ENCODE results near the gene KDM5B. TPM values are rescaled to one million over a fixed set of nuclear protein-coding genes. Genes with fewer than 3 reads are reported as not detected.

The KDM5B gene
- total RNA-seq, 4 donors from 2014 or later: 50.5 to 104 (median 71.7) TPM

DNA sequence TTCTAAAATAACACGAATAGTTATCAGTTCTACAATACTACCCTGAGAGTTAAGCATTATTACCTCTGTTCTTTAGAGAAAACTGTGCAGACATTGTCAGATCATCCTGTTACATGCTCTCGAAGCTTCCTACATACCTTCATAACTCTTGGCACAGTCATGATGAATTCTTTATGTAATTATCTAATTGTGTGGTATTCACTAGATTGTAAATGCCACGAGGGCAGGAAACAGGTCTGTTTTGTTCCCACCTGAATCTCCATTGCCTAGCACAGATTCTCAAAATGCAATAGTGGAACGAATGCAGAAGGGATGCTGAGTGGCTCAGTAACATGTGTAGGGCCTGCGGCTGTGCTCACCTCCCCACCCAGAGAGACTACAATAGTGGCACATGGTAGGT, 101.4 kb downstream of the KDM5B start:
- WGBS, 2 donors (ENCODE audit: low coverage in 1 of 2): 59 to 70% methylated on average over 4 to 5 of the region's 5 CpGs
- Histone ChIP-seq H3K36me3 (no peaks in the 10 kb centered on the region), H3K4me1 (peaks cover 11 to 16% (median 13%) of the 10 kb centered on the region in 4 donors), H3K27me3 (peaks cover 85% of the 10 kb centered on the region), H3K9me3 (no peaks in the 10 kb centered on the region), H3K4me3 (no peak overlapping the region), H3K27ac (no peak overlapping the region)
- no peak for DNase-seq
- intact Hi-C loops (cut with DNase I; ENCODE audit: low total_unique reads) (no loop called here), in situ Hi-C loops (cut with MboI; ENCODE audit: low pct_ligation_motif_present in 1 of 4, low pct_unique_long_range_greater_than_20kb in 1 of 4, low sequenced_read_pairs in 3 of 4) (loop anchor here (25.0 kb wide), 2 partner anchors 220 to 520 kb away; partner anchors contain the start of gene LGR6 (in 3 of the 4))
- TF ChIP-seq POLR2AphosphoS5 (IDR thresholded peaks at IDR 0.05): no peak
- TF ChIP-seq, protein P1, sequence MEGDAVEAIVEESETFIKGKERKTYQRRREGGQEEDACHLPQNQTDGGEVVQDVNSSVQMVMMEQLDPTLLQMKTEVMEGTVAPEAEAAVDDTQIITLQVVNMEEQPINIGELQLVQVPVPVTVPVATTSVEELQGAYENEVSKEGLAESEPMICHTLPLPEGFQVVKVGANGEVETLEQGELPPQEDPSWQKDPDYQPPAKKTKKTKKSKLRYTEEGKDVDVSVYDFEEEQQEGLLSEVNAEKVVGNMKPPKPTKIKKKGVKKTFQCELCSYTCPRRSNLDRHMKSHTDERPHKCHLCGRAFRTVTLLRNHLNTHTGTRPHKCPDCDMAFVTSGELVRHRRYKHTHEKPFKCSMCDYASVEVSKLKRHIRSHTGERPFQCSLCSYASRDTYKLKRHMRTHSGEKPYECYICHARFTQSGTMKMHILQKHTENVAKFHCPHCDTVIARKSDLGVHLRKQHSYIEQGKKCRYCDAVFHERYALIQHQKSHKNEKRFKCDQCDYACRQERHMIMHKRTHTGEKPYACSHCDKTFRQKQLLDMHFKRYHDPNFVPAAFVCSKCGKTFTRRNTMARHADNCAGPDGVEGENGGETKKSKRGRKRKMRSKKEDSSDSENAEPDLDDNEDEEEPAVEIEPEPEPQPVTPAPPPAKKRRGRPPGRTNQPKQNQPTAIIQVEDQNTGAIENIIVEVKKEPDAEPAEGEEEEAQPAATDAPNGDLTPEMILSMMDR (IDR thresholded peaks at IDR 0.05): no peak
- no peak for TF ChIP-seq POLR2A (IDR thresholded peaks at IDR 0.05)
- TF ChIP-seq EP300 (IDR thresholded peaks at IDR 0.05; ENCODE audit: low read depth): no peak

DNA sequence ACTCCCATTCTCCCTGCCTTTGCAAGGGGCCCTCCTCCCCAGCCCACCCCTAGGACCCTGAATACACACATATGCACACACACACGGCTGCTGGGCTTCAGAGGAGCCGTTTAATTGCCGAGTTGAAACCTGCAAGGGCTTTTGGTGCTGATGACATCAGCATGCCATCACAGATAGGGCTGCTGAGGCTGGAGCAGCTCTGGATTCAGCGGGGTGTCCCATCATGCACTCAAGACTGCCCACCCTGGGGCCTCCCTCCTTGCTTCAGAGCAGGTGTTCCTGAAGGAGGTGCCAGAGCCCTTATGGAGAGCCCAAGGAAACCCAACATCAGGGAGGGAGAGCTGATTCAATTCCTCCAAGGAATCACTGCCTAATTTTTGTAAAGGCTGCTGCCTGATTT, 103.6 kb downstream of the KDM5B start:
- DNase-seq: no peak
- Histone ChIP-seq H3K4me1 (peaks cover 2 to 5% (median 3%) of the 10 kb centered on the region in 4 donors), H3K27me3 (peaks cover 65% of the 10 kb centered on the region), H3K36me3 (no peaks in the 10 kb centered on the region), H3K9me3 (no peaks in the 10 kb centered on the region), H3K27ac (no peak overlapping the region), H3K4me3 (no peak overlapping the region)
- in situ Hi-C loops (cut with MboI; ENCODE audit: low pct_ligation_motif_present in 1 of 4, low pct_unique_long_range_greater_than_20kb in 1 of 4, low sequenced_read_pairs in 3 of 4) (loop anchor here (25.0 kb wide), 2 partner anchors 217 to 517 kb away; partner anchors contain the start of gene LGR6 (in 3 of the 4)), intact Hi-C loops (cut with DNase I; ENCODE audit: low total_unique reads) (no loop called here)
- TF ChIP-seq POLR2A (IDR thresholded peaks at IDR 0.05): no peak
- TF ChIP-seq POLR2AphosphoS5 (IDR thresholded peaks at IDR 0.05): no peak
- no peak for TF ChIP-seq EP300 (IDR thresholded peaks at IDR 0.05; ENCODE audit: low read depth)
- TF ChIP-seq, protein P1 (IDR thresholded peaks at IDR 0.05): no peak
- WGBS, 2 donors (ENCODE audit: low coverage in 1 of 2): 64% methylated on average over 3 of the region's 4 CpGs; no CpG with 5 or more reads in 1 of the 2 donors

DNA sequence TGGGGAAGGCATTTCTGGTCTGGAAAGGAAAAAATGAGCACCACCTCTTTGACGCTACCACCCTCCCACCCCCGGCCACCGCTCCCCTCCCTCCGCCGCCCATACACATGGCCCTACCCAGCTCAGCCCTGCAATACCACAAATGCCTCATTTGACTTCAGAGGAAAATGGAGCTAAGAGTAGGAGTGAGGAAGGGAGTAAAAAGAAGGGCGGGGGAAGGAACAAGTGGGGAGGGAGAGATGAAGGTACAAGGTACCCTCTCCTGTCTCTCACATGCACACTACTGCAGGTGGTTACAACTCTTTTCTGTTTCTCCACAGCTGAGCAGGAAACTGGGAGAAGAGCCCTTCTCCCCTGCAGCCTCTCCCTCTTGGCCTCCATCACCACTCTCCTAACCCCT, 105.0 kb downstream of the KDM5B start:
- H3K27me3 ChIP-seq: peaks cover 51% of the 10 kb centered on the region
- intact Hi-C loops (cut with DNase I; ENCODE audit: low total_unique reads) (no loop called here), in situ Hi-C loops (cut with MboI; ENCODE audit: low pct_ligation_motif_present in 1 of 4, low pct_unique_long_range_greater_than_20kb in 1 of 4, low sequenced_read_pairs in 3 of 4) (loop anchor here (25.0 kb wide), 2 partner anchors 216 to 516 kb away; partner anchors contain the start of gene LGR6 (in 3 of the 4))
- no peak for DNase-seq
- H3K4me3 ChIP-seq: no peak overlapping the region
- no peaks in the 10 kb centered on the region for H3K4me1 ChIP-seq
- TF ChIP-seq POLR2A (IDR thresholded peaks at IDR 0.05) (no peak), EP300 (IDR thresholded peaks at IDR 0.05; ENCODE audit: low read depth) (no peak), POLR2AphosphoS5 (IDR thresholded peaks at IDR 0.05) (no peak)
- TF ChIP-seq, protein P1 (IDR thresholded peaks at IDR 0.05): no peak
- no peaks in the 10 kb centered on the region for H3K9me3 ChIP-seq
- H3K27ac ChIP-seq: no peak overlapping the region
- no peaks in the 10 kb centered on the region for H3K36me3 ChIP-seq
- 62 to 100% methylated on average over 1 to 6 of the region's 6 CpGs for WGBS, 2 donors (ENCODE audit: low coverage in 1 of 2)

DNA sequence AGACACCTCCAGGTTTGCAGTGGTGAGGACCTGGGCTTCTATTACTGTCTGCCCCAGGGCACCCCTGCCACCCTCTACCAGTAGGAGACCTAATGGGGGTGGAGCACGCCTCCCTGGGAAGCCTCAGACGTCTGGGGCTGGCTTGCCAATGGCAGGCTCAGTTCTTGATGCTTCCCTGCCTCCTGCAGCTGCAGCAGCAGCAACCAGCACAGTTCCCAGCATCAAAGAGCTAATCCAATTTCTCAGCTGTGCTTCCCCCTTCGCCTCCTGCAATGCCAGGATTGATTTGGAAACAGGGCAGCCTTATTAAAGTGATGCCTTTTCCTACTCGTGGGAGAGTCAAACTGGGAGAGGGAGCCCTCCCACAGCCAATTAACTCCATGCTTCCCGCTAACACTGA, 106.1 kb downstream of the KDM5B start:
- no peak for DNase-seq
- in situ Hi-C loops (cut with MboI; ENCODE audit: low pct_ligation_motif_present in 1 of 4, low pct_unique_long_range_greater_than_20kb in 1 of 4, low sequenced_read_pairs in 3 of 4): loop anchor here (25.0 kb wide), 2 partner anchors 215 to 515 kb away; partner anchors contain the start of gene LGR6 (in 3 of the 4)
- Histone ChIP-seq H3K4me3 (no peak overlapping the region), H3K27ac (no peak overlapping the region), H3K27me3 (peaks cover 45% of the 10 kb centered on the region), H3K36me3 (no peaks in the 10 kb centered on the region), H3K9me3 (no peaks in the 10 kb centered on the region), H3K4me1 (no peaks in the 10 kb centered on the region)
- TF ChIP-seq, protein P1 (IDR thresholded peaks at IDR 0.05): no peak
- WGBS, 2 donors (ENCODE audit: low coverage in 1 of 2): 69% methylated on average over 5 of the region's 5 CpGs; no CpG with 5 or more reads in 1 of the 2 donors
- intact Hi-C loops (cut with DNase I; ENCODE audit: low total_unique reads): no loop called here

Data from transverse colon (tissue), 4 donors.